Activated CD4-positive, CD25-positive, alpha-beta regulatory T cell treated with anti-CD3 and anti-CD28 coated beads, Interleukin-2, amount 50 U/mL, for 16 hours (primary cell): ENCODE data around the gene ZFAND2B.

Experiments
- DNase-seq: peaks from one replicate; pipeline ENCODE4 v3.0.0-alpha.2; 2020; ENCODE audit warnings: low read depth, low spot score

ZFAND2B gene

DNA sequence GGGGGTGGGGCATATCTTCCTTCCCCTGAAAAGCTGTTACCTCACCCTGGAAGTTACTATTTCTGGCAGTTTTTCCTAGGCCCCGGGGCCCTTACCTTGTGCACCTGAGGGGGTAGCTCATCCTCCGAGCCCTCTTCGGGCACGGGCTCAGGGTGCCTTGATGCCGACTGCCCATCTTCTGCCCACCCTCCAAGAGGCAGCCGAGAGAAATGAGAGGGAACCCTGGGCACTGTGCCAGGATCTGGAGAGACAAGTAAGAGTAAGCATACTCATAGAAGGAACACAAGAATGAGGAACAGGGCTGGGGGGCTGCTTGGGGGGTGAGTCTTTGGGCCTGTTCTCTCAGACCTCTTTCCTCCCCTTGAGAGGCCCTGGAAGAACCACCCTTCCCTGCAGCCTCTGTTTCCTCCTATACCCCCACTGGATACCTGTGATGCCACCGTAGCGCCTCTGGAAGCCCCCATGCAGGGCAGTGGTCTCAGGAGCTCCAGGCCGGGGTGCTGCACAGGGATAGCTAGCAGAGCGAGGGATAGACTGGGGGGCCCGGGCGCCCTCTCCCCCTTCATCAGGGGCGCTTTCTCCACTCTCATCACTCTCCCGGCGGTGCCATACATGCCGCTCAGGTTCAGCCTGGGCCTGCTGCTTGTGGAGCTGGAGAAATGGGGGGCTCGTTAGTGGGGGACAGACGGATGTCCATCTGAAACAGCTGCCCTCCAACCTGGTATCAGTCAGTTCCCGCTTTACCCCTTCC is 14.2 kb downstream of the ZFAND2B start:
- DNase-seq, result no peak

DNA sequence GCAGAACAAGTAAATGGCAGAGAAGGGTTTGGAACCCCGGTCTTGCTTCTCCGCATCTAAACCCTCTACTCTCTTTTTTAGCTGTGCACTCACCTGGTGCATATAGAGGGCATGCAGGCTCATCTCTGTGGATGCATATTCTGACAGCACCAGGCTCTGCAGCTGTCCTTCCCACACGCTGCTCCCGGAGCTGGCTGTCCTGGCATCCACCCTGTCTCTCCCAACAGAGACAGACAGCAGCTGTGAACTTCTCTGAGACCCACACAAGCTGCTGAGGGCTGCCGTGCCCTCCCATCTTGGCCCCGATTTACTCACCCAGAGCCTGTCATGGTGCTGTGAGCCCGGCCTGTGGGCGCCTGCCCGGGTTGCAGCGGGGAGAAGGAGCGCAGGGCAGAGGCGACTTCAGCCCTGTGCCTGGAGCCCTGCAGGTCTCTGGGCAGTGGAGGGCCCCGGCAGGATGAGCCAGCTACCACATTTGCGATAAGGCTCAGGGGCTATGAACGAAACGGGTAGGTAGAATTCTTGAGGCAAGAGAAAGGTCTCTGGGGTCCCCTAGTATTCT is 15.5 kb downstream of the ZFAND2B start:
- no peak for DNase-seq

DNA sequence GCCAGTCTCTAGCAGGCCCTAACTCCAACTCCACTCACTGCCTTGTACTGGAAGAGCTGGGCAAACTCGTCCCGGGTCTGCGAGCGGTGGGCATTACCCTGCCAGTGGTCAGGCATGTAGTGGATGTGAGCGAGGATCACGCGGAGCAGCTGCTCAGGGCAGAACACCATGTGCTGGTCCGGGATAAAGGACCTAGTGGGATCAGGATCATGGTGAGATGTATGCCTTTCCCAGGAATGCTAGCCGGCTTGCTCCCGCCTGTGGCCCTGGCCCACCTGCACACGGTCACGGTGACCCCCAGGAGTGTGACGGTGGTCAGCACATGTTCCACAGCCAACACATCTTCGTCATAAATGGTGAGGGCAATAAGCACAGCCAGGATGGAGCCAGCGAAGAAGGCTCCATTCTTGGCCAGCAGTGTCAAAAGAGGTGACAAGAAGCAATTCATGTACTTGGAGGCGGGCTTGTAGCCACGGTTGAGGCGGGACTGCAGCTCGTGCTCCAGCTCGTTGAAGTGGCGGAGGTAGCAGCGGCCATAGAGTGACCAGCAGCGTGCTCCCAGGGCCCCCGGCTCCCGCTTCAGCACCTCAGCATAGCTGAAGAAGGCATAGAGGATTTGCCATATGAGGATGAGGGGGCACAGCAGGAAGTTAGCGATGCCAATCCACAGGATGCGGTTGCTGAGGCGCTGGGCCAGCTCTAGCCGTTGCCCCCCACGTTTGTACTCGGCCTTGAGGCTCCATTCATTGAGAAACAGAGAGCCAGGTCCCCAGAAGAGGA is 17.4 kb downstream of the ZFAND2B start:
- no peak for DNase-seq

DNA sequence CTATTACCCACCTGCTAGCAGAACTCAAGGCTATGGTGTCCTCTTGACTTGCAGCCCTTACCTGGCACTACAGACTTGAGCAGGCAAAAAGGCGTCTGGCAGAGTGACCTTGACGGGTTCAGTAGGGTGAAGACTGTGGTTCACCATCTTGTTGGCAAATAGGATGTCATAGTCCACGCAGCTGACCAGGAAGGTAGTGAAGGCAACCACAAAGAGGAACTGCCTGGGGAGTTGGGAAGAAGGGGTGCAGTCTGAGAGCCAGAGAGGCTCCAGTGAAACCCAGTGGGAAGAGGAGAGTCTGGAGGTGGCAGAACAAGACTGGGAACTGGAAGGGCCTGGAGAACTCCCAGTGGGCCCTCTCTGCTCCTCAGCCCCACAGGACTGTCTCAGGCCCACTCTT is 18.8 kb downstream of the ZFAND2B start:
- DNase-seq, result no peak

DNA sequence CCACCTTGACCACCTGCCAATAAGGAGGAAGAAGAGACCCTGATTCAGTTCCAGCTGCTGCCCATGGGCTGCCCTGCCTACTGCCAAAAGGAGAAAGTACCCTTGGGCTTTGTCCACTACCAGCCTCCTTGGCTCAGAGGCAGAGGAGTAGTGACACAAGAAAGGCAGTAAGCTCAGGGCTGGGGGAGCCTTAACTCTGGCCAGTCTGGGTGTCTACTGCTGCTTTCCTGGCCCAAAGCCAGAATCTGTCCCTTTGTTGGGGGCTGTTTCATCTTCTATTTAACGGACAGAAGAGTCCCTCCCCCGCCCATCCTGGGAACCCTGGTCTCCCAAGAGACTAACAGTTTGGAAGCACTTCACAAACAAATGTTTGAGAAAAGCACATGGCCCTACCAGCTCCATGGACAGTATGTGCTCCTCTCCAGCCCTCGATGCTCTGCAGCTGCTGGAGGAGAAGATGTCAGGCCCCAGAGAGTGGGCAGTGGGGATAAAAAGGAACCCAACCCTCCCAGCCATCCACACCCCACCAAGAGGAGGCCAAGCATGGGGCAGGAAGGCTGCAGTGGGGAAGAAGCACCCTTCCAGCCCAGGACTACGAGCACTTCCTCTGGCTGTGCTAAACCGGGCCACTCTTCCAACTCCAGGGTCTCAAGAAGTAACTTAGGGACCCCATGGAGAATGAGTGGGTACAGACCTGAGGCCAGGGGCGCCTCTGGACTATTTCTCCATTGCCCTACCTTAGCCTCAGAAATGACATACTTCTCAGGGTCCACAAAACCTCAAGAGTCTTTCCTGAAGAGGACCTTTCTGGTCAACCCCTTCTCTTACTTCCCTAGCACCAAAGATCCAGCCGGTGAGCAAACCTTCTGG is 21.7 kb downstream of the ZFAND2B start:
- DNase-seq, result no peak

DNA sequence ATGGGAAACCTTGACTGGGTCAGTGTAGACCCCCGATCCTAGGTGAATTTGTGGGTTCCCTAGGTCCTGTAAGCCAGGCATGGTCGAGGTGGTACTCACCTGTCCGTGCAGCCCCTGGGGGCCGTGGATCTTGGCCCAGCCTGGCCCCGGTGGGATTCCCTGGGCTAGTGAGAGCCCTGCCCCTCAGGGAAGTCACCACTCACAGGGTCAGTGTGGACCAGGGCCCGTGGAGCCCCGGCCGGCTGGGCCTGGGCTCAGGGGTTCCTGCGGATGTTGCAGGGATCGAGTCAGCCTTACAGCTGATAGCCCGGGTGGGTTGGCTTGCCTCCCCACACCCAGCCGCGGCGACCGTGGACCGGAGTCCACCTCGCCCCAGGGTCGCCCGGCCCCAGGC is 22.3 kb downstream of the ZFAND2B start:
- no peak for DNase-seq

DNA sequence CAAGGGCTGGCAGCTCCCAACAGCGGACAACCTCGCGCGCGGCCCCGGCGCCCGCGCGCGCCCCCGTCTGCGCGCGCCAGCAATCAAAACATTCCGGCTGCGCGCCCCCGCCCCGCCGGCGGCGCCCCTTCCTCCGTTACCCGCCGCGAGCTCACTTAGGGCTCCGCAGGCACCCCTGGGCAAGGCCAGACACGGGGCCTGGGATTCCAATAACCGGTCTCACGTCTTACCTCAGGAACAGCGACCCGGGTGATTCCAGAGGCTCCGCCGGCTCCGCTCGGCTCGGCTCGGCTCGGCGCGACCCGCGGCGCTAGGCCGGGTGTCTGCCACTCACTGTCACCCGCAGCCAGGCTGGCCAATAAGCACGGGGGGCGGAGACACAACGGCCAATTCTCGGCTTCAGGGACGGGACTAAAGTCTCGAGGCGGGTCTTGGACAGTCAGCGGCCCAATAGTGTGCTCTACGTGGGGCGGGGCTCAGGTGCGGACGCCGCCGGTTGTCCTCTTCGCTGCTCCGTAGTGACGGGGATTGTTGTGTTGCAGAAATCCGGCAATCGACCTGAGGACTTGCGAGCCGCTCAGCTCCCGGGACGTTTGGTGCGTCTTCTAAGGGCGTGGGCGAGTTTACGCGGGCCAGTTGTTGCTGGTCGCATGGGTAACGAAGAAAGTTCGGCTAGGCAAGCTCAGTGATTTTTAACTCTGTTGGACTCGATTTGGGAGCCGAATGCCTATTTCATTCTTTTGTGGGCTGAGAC is 22.9 kb downstream of the ZFAND2B start, which contains the start of the genes ANKZF1 and ATG9A:
Gene ANKZF1 (plus strand): TSS at position 502 of the 754 bp plus-strand sequence. CDS start 452 bp downstream, outside the sequence.
Gene ATG9A (minus strand): TSS at position 332 of the 754 bp plus-strand sequence. CDS start 1,612 bp downstream, outside the sequence.
- DNase-seq, result peak; percentile 98

DNA sequence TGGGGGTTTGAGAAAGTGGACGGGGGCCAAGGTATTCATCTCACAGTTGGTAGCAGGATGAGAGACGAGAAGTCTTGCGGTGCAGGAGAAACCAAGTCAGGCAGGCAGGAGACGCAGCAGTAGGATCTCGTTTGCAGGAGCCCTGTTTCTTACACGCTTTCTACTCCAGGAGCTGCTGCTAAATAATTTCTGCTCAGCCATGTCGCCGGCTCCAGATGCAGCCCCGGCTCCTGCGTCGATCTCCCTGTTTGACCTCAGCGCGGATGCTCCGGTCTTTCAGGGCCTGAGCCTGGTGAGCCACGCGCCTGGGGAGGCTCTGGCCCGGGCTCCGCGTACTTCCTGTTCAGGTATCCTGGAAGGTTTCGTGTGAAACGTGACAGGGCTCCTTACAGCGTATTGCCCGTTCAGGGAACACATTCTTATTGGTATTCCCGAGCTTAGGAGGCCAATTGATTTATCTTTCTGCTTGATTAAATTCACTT is 23.5 kb downstream of the ZFAND2B start:
- DNase-seq, result no peak

DNA sequence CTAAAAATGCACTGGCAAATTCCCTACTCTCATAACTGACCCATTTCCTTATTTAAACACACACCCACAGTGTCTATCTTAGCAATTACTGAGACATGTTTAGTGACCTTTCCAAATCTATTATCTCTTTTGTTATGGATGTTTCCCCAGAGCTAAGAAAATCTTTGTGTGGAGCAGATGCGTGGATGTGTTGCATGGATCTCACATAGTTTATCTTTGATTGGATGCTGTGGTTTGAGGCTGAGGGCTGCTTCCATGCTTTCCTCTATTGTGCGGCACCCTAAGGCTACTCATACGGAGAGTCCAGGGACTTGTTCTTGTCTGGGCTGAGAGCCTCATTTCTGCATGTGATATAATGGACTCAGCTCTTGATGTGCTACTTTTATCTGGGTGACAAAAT is 27.7 kb downstream of the ZFAND2B start:
- DNase-seq, result no peak

DNA sequence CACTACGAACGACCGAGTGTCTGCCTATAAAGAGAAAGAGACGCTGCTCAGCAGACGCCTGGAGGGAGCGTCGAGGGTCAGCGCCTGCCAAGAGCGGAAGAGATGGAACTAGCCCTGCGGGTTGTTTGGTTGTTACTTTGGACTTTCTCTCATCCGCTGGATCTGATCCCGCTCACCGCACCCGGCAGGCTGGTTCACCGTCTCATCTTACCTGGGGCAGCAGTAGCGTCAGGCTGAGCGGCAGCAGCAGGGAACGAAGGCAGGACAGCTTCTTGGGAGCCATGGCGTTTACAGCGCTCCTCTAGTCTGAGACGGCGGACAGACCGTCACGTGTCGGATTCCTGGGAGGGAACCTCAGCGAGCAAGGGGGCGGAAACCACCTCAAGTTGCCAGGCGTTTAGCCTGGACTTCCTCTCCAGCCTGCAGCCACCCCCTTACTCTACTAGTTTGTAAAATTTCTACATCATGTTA is 36.7 kb downstream of the ZFAND2B start:
- no peak for DNase-seq

DNA sequence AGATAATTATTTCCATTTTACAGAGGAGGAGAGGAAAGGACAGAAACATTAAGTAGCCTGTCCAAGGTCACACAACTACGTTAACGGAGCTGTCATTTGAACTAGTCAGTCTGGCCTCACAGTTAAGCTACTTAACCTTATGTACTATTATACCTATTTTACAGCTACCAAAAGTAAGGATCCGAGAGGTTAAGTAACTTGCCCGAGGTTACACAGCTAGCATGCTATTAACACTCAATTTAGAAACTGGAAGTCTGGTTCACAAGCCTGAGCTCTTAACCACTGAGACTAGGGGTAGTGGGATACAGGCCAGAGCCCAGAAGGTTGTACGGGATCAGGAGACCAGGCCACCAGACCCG is 38.2 kb downstream of the ZFAND2B start:
- DNase-seq, result no peak

DNA sequence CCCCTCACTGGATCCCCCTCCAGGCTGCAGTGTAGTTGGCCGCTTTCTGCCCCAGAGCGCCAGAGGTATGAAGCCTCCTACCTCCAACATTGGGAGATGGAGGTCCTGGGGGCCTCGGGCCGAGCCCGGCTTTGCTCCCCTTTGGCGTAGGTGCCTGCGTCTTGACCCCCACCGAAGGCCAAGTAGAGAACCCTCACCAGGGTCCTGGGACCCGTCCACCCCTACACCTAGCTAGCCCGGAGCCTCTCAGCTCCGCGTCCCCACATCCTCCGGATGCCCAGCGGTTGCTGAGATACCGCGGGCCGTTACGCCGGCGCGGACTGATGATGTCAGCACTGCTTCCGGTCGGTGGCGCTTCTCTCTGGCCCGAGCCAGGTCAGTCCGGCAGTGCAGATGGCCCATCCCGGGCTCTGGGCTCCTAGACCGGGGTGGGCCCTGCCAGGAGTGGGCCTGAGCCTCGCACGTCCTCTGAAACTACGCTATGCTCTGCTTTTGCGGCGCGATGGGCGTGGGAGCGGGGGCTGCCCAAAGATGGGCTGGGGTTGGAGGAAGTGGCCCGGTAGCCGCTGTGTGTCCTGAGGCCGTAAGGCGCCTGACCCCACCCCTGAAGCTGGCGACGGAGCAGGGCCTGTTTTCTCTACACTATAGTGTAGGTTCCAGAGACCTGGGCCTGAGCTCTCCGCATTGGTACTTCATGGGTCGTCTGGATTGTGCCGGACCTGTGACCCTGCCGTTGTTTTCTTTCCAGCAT is 38.7 kb downstream of the ZFAND2B start, which contains the start of the genes GLB1L and STK16:
Gene GLB1L (minus strand): TSS at position 297 of the 751 bp plus-strand sequence. CDS start 1,871 bp downstream, outside the sequence.
Gene STK16 (plus strand): TSS at position 332 of the 751 bp plus-strand sequence. CDS start 521 bp downstream, outside the sequence.
- peak; percentile 82 for DNase-seq

DNA sequence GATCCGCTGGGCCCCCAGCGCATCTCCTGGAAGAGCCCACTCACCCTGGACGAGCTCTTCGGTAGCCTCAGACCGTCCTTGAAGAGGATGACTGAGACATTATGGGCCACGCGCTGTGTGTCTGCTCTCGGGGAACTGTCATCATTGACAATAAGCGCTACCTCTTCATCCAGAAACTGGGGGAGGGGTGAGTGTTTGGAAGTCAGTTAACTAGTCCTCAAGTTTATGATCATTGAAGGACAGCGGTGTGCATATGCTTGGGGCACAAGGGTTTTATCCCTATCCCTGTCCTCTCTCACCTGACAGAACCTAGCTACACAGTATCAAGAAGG is 39.3 kb downstream of the ZFAND2B start:
- no peak for DNase-seq

DNA sequence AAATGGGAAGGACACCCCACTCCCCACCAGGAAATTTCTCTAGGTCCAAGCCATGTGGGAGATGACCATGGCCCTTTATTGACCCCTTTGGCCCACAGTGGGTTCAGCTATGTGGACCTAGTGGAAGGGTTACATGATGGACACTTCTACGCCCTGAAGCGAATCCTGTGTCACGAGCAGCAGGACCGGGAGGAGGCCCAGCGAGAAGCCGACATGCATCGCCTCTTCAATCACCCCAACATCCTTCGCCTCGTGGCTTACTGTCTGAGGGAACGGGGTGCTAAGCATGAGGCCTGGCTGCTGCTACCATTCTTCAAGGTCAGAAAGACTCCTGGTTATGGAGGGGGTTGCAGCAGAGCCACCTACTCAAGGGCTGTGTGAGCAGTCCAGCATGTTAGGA is 40.0 kb downstream of the ZFAND2B start:
- DNase-seq, result no peak

DNA sequence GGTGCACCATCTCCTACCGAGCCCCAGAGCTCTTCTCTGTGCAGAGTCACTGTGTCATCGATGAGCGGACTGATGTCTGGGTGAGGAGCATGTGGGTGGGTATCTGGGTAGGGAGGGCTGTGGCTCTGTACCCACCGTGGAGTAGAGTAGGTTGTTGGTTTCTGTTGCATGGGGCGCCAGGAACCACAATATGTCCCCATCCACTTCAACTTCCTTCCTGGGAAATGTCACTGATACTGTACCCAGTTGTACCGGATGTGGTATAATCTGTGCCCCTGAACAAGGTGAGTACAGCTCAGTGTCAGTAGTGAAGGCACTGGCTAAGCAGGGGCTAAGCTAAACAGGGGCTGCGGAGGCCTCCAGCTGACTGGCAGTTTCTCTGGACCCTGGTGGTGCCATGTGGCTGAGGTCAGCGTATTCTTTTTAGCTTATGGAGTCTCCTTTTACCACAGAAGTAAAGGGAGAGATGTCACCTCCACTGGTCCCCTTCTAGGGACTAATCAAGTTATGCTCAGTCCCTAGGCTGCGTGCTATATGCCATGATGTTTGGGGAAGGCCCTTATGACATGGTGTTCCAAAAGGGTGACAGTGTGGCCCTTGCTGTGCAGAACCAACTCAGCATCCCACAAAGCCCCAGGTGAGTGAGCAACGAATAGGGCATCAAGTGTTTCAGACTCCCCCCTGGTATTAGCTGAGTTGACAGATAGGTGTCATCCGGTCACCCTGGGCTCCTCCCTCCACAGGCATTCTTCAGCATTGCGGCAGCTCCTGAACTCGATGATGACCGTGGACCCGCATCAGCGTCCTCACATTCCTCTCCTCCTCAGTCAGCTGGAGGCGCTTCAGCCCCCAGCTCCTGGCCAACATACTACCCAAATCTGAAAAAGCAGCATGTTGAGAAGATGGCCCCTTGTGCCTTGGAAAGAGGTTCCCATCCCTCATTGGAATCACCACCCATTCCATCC is 41.4 kb downstream of the ZFAND2B start:
- DNase-seq, result peak; percentile 42

DNA sequence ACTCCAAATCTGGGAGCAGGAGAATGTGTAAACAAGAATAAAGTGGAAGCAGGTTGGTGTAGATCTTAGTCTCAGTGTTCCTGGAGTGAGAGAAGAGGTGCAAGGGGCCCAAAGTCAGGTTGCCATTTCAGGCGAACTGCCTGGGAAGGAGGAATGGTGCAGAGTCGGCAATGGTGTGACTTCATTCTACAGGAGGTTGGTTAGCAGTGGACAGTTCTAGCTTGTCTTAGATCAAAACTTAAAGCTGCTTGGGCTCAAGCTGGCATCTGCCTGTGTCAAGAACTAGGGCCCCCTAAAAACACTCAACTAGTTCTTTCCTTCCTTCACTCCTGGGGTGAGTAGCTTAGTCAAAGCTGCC is 42.2 kb downstream of the ZFAND2B start:
- no peak for DNase-seq

DNA sequence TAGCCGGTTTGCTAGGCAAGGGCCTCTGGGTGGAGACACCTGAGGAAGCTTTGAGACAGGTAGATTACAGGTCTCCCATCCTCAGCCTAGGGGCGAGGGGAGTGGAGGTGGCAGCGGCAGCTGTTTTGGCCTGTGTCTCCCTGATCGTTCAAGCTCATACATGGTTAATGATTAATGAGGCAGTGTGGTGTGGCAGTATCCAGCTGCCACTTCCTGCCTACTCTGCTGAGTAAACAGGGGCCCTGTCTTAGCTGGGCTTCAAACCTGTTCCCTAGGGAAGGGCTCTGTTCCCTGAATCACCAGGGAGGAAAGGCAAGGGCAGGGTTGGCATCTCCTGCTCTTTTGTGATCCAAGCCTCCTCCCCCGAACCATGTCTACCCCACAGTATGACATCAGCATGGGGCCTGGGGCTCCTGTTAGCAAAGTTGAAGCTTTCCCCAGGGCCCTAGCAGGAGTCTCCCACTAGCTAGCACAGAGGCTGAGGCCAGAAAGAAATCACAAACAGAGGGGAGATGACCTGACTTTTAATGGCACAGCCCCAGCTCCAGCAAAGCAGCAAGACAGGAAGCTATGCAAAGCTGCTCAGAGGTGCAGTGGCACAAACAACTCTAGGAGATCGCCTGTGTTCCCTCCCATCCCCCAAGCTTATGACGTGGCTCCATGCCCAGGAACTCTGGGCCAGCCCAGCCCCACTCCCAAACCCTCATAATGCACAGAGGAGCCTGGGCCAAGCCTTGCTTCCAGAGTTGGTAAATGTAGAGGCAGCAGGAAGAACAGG is 42.8 kb downstream of the ZFAND2B start:
- no peak for DNase-seq
